ENCODE results near the gene CSGALNACT2. TPM values are rescaled to one million over a fixed set of nuclear protein-coding genes. Genes with fewer than 3 reads are reported as not detected.

Gene CSGALNACT2
- total RNA-seq, 1 experiment from 2014 or later: 5.1 TPM

Other genes starting within 250 kb of the CSGALNACT2 start
- 17.8 to 21.4 TPM (median 19.3 TPM) in 3 replicates for gene RET, start 61.4 kb upstream of the CSGALNACT2 start, total RNA-seq (2021)
- gene RASGEF1A, start 128.6 kb downstream of the CSGALNACT2 start, total RNA-seq (2021): 20.8 to 21.4 TPM (median 21.0 TPM) in 3 replicates
- gene FXYD4, start 233.2 kb downstream of the CSGALNACT2 start, total RNA-seq (2021): not detected in 3 replicates